Measurements from ENCODE around the gene KRT20. TPM values are rescaled to one million over a fixed set of nuclear protein-coding genes. Genes with fewer than 3 reads are reported as not detected.
A peak's percentile ranks its signal among the peaks of the same experiment; 100 is the strongest.

KRT20 gene
- total and polyA plus RNA-seq, 2 of the 13 experiments (the other 11 are each of a cell fraction or from before 2014, with no cell fraction given): 0.13 to 0.20 TPM

- Histone ChIP-seq H3K36me3 (replicated peaks in 1 of 2; ENCODE audit: control insufficient read depth in 1 of 2, insufficient read depth in 2 of 2, low read length in 2 of 2) (no peaks in the 10 kb centered on the region), H3K79me2 (ENCODE audit: insufficient read depth, low read length) (no peaks in the 10 kb centered on the region), H3K4me2 (ENCODE audit: low read depth, low read length) (no peak overlapping the region), H3K9ac (ENCODE audit: insufficient read depth, low read depth, low read length) (no peak overlapping the region), H3K4me3 (replicated peaks in 1 of 3; ENCODE audit: insufficient read depth in 1 of 3, low read depth in 2 of 3, low read length in 3 of 3) (no peak overlapping the region), H3K4me1 (ENCODE audit: insufficient read depth, low read length) (0 out of 2 replicates have a peak, but pooled peaks cover 5% of the 10 kb centered on the region), H4K20me1 (ENCODE audit: insufficient read depth, low read length) (no peaks in the 10 kb centered on the region), H3K27me3 (ENCODE audit: control insufficient read depth in 1 of 2, insufficient read depth in 2 of 2, low read length in 2 of 2) (peaks cover 0 to 4% of the 10 kb centered on the region in 2 experiments; a peak in 1 of 5 replicates), H3K27ac (ENCODE audit: extremely low read length, insufficient read depth, low read length) (no peak overlapping the region), H2AFZ (ENCODE audit: low read length) (no peak overlapping the region), H3K9me3 (ENCODE audit: low read length) (no peaks in the 10 kb centered on the region)
- 34% methylated on average over 3 of the region's 3 CpGs for WGBS (ENCODE audit: low lambda C conversion rate)
- BruUV-seq (replicated peaks): no TSS peak
- ChIA-PET POLR2A (no interaction called here), CTCF (ENCODE audit: low intra/inter-chr PET ratio, low total read pairs) (no interaction called here)
- intact Hi-C loops (cut with micrococcal nuclease; ENCODE audit: unreplicated experiment): no loop called here
- DNase-seq (ENCODE audit: low spot score) (no peak), FAIRE-seq (no peak), ATAC-seq (peak; percentile 47; the same call in 1 of the 3 replicates)
- in situ Hi-C loops (cut with HindIII; ENCODE audit: extremely low pct_ligation_motif_present, low pct_unique_long_range_greater_than_20kb): no loop called here
- TF ChIP-seq ZNF225 (CRISPR knock-in tag; IDR thresholded peaks at IDR 0.05) (no peak), ZNF235 (CRISPR knock-in tag; IDR thresholded peaks at IDR 0.05; ENCODE audit: borderline replicate concordance) (no peak), ZBTB44 (CRISPR knock-in tag; IDR thresholded peaks at IDR 0.05) (no peak), CEBPG (CRISPR knock-in tag; IDR thresholded peaks at IDR 0.05) (no peak), ZFP36L2 (CRISPR knock-in tag; IDR thresholded peaks at IDR 0.05) (no peak), TMF1 (CRISPR knock-in tag; IDR thresholded peaks at IDR 0.05; ENCODE audit: low read depth) (no peak), ZKSCAN8 (CRISPR knock-in tag; IDR thresholded peaks at IDR 0.05; ENCODE audit: borderline replicate concordance) (no peak), ZNF713 (CRISPR knock-in tag; IDR thresholded peaks at IDR 0.05) (no peak), RXRB (CRISPR knock-in tag; IDR thresholded peaks at IDR 0.05; ENCODE audit: borderline replicate concordance) (no peak), MAF1 (CRISPR knock-in tag; IDR thresholded peaks at IDR 0.05; ENCODE audit: borderline replicate concordance) (no peak), IRX3 (CRISPR knock-in tag; IDR thresholded peaks at IDR 0.05; ENCODE audit: borderline replicate concordance, low read depth) (no peak), FOXA3 (CRISPR knock-in tag; IDR thresholded peaks at IDR 0.05) (no peak), ZNF329 (CRISPR knock-in tag; IDR thresholded peaks at IDR 0.05; ENCODE audit: low read depth) (no peak), HNRNPH1 (optimal IDR thresholded peaks at IDR 0.05; ENCODE audit: low read depth, low read length) (no peak), SRF (IDR thresholded peaks at IDR 0.05; ENCODE audit: low read depth, low read length) (no peak)
- TF ChIP-seq, protein P1, sequence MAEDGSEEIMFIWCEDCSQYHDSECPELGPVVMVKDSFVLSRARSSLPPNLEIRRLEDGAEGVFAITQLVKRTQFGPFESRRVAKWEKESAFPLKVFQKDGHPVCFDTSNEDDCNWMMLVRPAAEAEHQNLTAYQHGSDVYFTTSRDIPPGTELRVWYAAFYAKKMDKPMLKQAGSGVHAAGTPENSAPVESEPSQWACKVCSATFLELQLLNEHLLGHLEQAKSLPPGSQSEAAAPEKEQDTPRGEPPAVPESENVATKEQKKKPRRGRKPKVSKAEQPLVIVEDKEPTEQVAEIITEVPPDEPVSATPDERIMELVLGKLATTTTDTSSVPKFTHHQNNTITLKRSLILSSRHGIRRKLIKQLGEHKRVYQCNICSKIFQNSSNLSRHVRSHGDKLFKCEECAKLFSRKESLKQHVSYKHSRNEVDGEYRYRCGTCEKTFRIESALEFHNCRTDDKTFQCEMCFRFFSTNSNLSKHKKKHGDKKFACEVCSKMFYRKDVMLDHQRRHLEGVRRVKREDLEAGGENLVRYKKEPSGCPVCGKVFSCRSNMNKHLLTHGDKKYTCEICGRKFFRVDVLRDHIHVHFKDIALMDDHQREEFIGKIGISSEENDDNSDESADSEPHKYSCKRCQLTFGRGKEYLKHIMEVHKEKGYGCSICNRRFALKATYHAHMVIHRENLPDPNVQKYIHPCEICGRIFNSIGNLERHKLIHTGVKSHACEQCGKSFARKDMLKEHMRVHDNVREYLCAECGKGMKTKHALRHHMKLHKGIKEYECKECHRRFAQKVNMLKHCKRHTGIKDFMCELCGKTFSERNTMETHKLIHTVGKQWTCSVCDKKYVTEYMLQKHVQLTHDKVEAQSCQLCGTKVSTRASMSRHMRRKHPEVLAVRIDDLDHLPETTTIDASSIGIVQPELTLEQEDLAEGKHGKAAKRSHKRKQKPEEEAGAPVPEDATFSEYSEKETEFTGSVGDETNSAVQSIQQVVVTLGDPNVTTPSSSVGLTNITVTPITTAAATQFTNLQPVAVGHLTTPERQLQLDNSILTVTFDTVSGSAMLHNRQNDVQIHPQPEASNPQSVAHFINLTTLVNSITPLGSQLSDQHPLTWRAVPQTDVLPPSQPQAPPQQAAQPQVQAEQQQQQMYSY (CRISPR knock-in tag; IDR thresholded peaks at IDR 0.05): no peak
- TF ChIP-seq, protein P2, sequence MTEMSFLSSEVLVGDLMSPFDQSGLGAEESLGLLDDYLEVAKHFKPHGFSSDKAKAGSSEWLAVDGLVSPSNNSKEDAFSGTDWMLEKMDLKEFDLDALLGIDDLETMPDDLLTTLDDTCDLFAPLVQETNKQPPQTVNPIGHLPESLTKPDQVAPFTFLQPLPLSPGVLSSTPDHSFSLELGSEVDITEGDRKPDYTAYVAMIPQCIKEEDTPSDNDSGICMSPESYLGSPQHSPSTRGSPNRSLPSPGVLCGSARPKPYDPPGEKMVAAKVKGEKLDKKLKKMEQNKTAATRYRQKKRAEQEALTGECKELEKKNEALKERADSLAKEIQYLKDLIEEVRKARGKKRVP (CRISPR knock-in tag; IDR thresholded peaks at IDR 0.05): no peak
Measured at GRCh38 chr17:40841246-40841645, 43.8 kb downstream of the KRT20 start.

Measured in HepG2 (cell line).